ENCODE measurements around the gene TRAF1. TPM values are rescaled to one million over a fixed set of nuclear protein-coding genes. Genes with fewer than 3 reads are reported as not detected.
"Not testable (repeated sequence)": the region's sequence is repeated elsewhere in the genome, so short reads cannot be mapped to it uniquely, and the experiment has no call there.

Gene TRAF1, protein sequence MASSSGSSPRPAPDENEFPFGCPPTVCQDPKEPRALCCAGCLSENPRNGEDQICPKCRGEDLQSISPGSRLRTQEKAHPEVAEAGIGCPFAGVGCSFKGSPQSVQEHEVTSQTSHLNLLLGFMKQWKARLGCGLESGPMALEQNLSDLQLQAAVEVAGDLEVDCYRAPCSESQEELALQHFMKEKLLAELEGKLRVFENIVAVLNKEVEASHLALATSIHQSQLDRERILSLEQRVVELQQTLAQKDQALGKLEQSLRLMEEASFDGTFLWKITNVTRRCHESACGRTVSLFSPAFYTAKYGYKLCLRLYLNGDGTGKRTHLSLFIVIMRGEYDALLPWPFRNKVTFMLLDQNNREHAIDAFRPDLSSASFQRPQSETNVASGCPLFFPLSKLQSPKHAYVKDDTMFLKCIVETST
- total RNA-seq: 10 to 100 TPM in 1 of 4 donors, 1 to 10 TPM in 3; 3.3 to 14.0 (median 8.8) TPM

DNA sequence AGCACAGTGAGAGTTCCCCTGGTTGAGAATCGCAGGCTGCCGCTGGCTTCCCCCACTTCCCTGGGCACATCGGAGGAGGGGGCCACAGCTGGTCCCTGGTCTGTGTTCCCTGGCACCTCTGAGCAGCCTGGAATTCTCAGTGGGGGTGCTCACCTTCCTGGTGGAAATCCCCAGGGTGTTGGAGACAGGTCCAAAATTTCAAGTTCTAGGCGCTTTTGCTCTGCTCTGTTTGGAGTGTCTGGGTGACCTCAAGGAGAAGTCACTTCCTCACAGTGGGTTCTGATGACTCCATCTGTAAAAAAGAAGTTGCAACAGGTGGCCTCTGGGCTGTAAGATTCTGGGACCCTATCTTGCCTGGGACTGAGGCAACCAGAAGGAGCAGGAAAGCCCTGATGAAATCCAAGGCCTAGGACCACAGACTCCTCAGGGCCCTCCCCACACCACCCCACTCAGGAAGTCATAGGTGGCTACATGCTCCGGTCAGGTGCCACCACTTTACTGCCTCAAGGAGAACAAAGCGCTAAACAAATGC, at the start of gene TRAF1:
Gene TRAF1 (minus strand): TSS at position 400 of the 532 bp plus-strand sequence. CDS start 721 bp downstream, outside the sequence.
- TF ChIP-seq POLR2A (IDR thresholded peaks at IDR 0.05): no peak
- TF ChIP-seq, protein P1, sequence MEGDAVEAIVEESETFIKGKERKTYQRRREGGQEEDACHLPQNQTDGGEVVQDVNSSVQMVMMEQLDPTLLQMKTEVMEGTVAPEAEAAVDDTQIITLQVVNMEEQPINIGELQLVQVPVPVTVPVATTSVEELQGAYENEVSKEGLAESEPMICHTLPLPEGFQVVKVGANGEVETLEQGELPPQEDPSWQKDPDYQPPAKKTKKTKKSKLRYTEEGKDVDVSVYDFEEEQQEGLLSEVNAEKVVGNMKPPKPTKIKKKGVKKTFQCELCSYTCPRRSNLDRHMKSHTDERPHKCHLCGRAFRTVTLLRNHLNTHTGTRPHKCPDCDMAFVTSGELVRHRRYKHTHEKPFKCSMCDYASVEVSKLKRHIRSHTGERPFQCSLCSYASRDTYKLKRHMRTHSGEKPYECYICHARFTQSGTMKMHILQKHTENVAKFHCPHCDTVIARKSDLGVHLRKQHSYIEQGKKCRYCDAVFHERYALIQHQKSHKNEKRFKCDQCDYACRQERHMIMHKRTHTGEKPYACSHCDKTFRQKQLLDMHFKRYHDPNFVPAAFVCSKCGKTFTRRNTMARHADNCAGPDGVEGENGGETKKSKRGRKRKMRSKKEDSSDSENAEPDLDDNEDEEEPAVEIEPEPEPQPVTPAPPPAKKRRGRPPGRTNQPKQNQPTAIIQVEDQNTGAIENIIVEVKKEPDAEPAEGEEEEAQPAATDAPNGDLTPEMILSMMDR (IDR thresholded peaks at IDR 0.05): no peak
- H3K4me1 ChIP-seq: peaks cover 0 to 24% (median 9%) of the 10 kb centered on the region in 4 donors
- H3K4me3 ChIP-seq: peak within 1 kb of the TSS; percentile 19 to 66 (median 22)
- H3K36me3 ChIP-seq: no peaks in the 10 kb centered on the region
- H3K27ac ChIP-seq: peak within 1 kb of the TSS; percentile 87 to 92 (median 89)
- peak in 2 of 3 donors; percentile 61 to 70 for DNase-seq
- H3K9me3 ChIP-seq: no peaks in the 10 kb centered on the region
- no peaks in the 10 kb centered on the region for H3K27me3 ChIP-seq

DNA sequence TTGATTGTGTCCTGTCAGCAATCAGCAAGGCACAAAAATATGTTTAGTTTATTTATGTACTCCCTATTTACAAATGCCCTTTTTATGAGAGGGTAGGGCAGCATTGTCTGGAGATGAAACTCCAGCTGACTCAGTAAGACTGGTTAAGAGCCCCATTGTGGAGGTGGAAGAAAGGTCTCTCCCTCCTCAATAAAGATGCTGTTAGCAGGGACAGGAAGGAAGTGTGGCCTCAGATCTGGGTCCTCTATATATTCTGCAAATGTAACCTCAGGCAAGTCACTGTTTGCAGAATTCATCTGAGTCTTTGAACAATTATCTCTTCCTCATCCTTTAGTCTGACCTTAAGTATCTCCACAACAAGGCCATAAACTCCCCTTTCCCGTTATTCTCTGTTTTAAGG, 48.3 kb upstream of the TRAF1 start:
- Histone ChIP-seq H3K27me3 (no peaks in the 10 kb centered on the region), H3K9me3 (no peaks in the 10 kb centered on the region), H3K4me1 (no peaks in the 10 kb centered on the region), H3K36me3 (no peaks in the 10 kb centered on the region), H3K4me3 (no peak overlapping the region), H3K27ac (no peak overlapping the region)
- TF ChIP-seq POLR2A (IDR thresholded peaks at IDR 0.05): no peak
- TF ChIP-seq, protein P1 (IDR thresholded peaks at IDR 0.05): no peak
- DNase-seq: no peak

DNA sequence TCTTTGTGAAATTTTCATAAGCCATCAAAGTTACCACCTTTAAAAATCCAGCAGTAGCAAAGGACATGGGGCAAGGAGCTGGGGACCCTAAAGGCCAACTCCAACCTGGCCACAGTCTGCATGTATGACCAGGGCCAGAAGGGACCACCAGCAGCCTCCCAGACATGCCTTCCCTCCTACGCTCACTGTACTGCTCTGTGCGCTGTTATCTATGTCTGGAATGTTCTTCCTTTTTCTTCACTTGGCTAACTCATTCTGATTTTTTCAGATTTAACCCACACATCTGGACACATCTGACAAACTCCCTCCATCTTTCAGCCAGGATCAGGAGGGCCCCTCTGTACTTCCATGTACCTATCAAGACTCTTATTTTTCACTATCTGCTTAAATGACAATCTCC, 47.6 kb upstream of the TRAF1 start:
- no peak for DNase-seq
- Histone ChIP-seq H3K4me1 (no peaks in the 10 kb centered on the region), H3K36me3 (no peaks in the 10 kb centered on the region), H3K9me3 (no peaks in the 10 kb centered on the region), H3K4me3 (no peak overlapping the region), H3K27me3 (no peaks in the 10 kb centered on the region), H3K27ac (no peak overlapping the region)
- TF ChIP-seq, protein P1 (IDR thresholded peaks at IDR 0.05): no peak
- TF ChIP-seq POLR2A (IDR thresholded peaks at IDR 0.05): no peak

DNA sequence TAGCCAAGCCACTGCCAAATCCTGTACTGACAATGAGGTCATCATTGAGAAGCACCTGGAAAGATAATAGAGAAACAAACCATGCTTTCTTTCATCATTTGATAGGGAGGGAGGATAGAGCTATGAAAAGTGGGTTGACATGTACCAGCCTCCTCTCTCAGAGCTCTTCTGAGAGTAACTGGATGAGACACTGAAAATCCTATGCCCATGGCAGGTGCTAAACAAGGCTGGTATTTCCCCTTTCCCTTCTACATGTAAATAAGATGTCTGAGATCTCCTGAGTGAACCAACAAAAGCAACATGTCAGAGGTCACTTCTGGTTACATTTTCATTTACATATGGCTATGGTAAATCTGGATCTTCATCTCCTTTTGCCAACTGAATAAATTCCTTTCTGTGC, 45.3 kb upstream of the TRAF1 start:
- TF ChIP-seq, protein P1 (IDR thresholded peaks at IDR 0.05): no peak
- TF ChIP-seq POLR2A (IDR thresholded peaks at IDR 0.05): no peak
- no peak for DNase-seq
- H3K36me3 ChIP-seq: no peaks in the 10 kb centered on the region
- no peak overlapping the region for H3K27ac ChIP-seq
- no peak overlapping the region for H3K4me3 ChIP-seq
- H3K27me3 ChIP-seq: no peaks in the 10 kb centered on the region
- H3K4me1 ChIP-seq: no peaks in the 10 kb centered on the region
- no peaks in the 10 kb centered on the region for H3K9me3 ChIP-seq

DNA sequence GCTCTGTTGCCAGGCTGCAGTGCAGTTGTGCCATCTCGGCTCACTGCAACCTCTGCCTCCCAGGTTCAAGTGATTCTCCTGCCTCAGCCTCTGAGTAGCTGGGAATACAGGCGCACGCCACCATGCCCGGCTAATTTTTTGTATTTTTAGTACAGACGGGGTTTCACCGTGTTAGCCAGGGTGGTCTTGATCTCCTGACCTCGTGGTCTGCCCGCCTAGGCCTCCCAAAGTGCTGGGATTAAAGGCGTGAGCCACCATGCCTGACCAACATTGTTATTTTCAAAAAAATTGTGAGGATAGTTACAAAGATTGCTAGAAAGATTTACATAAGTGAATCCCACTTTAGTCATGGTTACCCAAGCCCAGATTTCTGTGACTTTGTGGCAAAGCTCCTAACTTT, 44.9 kb upstream of the TRAF1 start:
- DNase-seq, H3K27ac ChIP-seq, H3K36me3 ChIP-seq, H3K4me1 ChIP-seq, H3K27me3 ChIP-seq, H3K4me3 ChIP-seq, H3K9me3 ChIP-seq: not testable (repeated sequence)

DNA sequence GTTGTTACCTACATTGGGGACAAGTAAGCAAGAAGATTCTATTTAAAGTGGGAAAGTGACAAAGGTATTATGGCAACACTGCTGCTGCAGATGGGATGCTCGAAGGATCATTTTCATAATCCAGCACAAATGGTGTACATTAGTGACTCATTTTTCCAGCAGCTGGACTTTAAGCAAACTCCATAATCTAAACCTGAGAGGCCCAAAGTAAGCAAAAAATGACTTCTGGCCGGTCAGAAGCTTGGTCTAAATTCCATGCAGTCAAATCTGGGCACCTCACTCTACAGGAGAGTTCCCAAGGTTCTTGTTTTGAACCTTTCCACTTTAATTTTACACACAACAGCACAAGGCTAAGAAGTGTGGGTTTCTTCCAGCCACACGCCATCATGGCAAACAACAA, 43.6 kb upstream of the TRAF1 start:
- Histone ChIP-seq H3K9me3 (no peaks in the 10 kb centered on the region), H3K27me3 (no peaks in the 10 kb centered on the region), H3K36me3 (no peaks in the 10 kb centered on the region), H3K4me1 (no peaks in the 10 kb centered on the region), H3K4me3 (no peak overlapping the region), H3K27ac (no peak overlapping the region)
- TF ChIP-seq, protein P1 (IDR thresholded peaks at IDR 0.05): no peak
- no peak for TF ChIP-seq POLR2A (IDR thresholded peaks at IDR 0.05)
- no peak for DNase-seq

Measured in Peyer's patch (tissue), 4 donors.